HG03139 (cell line): Measurements from ENCODE around the gene ASAP3.

Experiments used
- ATAC-seq: cut with Tn5 transposase; IDR thresholded peaks from one replicate; pipeline ENCODE4 v1.9.1; 2021; ENCODE audit not compliant: unreplicated experiment

The ASAP3 gene

DNA sequence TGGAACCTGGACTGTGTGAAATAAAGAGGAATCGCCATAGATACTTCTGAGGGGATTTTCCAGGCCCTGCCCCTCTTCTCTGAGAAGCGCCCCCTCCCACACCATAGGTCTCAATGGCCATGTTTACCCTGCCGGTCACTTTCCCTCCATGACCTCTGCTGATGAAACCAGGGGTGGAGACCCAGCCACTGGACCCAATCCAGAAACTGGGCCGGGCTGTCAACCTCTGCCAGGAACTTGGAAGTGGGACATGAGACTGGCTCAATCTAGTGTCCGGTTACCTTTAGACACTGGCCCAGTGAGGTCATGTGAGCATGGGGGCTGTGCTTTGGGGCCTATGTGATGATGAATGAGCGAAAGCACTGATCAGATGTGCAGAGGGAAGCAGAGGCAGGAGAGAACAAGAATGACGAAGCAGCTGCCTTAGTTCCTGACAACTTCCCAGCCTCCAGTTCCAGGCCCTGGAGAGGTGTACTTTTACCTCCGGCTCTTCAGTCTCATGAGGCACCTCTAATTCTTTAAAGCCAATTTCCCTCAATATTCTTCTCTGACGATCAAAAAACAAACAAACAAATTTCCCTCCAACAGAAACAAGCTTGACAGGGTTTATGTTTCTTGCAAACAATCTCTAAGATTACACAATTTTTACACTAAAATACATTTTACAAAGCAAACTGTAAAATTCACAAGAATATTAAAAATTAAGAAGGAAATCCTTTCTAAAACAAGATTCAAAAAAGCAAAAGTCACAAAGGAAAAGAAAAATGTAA, 4.9 kb downstream of the ASAP3 start:
- ATAC-seq, result no peak

DNA sequence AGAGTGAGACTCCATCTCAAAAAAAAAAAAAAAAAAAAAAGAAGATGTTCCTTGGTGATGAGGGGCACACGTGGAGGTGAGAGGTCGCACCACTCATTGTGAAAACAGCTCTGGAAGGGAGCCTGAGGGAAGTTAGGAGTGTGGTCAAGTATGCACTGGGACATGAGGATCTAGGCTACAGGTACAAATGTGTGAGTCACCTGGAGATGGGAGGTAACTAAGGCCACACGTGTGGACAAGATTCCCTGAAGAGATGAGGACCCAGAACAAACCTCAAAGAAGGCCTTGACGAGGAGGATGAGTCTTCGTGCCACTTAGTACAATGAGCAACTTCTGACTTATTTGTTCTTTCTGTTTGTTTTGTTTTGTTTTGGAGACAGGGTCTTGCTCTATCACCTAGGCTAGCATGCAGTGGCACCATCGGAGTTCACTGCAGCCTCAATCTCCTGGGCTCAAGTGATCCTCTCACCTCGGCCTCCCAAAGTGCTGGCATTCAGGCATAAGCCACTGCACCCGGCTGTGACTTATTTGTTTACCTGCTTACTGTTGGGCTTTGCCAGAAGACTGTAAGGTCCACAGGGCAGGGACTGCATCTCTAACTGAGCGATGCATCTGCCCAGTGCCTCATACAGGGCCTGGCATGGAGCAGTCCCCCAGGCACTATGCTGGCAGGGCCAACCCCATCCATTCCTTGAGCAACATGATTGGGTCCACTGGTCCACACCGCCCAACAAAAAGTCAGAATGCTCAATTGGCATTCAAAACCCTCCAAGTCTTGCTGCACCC, 6.4 kb downstream of the ASAP3 start:
- no peak for ATAC-seq

DNA sequence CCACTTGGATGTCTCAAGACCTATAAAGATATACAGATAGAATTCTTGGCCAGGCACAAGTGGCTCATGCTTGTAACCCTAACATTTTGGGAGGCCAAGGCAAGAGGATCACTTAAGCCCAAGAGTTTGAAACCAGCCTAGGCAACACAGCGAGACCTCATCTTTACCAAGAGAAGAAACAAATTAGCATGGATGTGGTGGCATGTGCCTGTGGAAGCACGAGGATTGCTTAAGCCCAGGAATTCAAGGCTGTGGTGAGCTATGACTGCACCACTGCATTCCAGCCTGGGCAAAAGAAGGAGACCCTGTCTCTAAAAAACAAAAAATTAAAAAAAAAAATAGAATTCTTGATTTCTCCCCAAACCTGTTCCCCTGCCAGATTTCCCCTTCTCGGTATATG, 8.3 kb downstream of the ASAP3 start:
- ATAC-seq, result no peak

DNA sequence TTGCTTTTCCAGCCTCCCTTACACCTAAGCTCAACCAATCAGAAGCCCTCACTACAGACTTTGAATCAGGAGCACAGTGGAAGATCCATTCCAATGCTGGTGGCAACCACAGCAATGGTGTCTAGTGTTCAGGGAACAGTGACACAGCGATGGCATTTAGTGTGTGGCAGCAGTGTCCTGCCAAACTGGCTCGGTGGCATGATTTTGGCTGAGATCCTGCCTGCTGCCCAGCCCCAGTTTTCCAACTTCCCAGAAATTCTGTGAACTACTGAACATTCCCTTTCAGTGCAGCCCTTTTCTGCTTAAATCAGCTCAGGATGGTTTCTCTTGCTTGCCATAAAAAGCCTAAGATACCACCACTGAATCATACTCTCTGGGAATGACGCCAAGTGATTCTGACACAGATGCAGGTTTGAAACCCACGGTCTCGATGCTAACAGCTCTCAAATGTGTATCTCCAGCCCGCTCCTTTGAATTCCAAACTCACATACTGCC, 8.8 kb downstream of the ASAP3 start:
- ATAC-seq, result no peak

DNA sequence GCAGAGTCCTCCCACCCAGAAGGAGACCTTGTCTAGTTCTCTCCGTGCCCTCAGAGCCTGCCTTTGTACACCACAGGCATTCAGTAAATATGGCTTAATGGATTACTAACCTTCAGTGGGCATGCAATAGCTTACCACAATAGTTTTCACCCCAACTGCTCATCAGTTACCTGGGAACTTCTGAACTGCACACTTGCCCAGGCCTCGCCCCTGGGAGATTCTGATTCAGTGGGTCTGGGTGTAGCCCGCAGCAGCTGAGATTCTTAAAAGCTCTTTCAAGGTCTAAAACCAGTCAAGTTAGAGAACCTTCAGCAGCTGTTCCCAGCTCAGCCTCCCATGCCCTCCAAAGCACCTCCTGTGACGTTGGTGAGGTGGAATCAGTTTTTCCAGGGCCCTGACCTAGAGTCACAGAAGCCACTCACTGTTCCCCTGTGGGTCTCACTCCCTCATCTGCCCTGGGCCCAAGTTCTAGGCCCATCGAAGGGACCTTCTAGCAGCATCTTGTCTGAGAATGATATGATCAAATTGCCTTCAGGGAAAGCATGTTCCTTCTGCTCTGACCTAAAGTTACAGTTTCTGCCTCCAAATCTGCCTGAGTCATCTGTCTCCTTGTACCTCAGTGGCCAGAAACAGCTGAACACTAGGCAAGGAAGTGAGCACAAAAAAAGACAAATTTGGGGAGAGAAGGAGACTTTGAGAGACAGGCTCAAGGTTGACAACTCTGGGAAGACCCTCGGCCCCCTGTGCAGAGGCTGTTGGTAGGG, 10.8 kb downstream of the ASAP3 start:
- ATAC-seq, result no peak

DNA sequence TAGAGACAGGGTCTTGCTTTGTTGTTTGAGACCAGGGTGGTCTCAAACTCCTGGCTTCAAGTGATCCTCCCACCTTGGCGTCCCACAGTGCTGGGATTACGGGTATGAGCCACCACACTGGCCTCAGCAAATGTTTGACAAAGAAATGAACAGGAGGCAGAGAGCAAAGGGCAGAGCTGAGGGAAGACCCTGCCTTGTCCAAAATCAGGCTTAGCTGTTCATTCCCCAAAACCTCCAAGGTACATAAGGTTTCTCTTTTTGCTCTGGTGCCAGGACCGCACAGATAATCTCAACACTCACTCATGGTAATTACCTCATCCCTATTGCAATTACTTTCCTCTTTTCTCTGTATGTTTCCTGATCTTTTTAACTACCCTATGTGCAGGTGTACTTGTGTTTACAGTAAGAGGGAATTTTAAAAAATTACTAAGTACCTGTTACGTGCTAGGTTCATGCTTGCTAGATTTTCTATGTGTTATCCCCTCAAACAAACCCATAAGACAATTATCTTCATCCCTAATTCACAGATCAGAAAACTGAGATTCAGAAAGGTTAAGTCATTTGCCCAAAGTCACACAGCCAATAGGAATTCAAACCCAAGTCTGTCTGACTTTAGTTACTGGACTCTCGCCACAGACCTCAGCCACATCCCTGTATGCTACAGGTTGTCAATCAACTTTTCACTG, 11.5 kb downstream of the ASAP3 start:
- ATAC-seq, result no peak

DNA sequence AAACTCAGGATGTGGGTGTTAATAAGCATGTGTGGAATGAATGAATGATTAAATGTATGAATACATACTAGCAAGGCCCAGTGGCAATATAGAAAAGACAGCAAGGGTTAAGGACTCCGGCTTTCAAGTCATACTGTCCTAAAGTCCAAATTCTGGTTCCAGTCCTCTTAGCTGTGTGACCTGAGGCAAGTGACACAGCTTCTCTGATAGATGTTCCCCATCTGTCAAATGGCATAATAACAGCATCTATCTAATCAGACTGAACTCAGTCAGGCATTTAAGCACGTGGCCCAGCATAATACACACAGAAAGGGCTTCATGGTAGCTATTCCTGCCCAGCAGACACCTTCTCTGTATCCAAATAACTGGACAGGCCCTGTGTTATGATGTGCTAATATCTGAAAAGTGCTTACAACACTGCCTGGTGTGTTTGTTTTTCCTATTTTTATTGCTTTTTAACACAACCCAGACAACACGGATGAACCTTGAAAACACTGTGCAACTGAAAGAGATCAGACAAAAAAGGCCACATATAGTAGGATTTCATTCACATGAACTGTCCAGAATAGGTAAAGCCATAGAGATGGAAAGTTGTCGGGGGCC, 12.4 kb downstream of the ASAP3 start:
- no peak for ATAC-seq

DNA sequence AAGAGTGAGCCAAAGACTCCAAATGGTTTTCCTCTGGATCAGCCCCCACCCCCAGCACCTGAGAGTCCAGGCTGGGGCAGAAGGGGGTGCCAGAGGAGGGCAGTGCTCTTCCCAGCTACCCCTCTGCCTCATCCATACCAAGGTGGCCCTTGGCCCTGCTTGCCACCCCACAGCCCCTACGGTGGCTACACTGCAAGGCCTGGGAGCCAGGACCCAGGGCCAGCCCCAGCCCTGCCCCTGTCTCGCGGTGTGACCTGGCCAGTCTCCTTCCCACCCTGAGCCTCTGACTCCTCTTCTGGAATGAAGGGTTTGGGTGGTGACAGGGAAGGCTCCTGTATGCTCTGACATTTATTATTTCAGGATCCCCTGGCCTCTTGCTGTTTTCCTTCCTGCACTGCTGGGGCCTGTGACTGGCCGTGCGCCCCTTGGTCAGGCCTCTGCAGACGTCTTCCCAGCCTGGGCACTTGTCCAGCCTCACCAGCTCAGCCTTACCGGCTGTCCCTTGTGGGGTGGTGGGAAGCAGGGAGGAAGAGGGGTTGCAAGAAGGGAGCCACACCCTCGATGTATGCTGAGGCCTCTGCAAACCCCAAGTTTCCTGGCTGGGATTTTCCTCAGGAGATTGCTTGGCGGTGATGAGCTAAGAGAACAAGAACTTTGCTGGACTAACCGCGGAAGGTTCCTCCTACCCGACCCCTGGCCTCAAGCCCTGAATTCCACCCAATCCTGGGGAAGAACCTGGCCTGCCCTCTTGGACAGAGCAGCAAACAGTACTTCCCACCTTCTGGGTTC, 13.5 kb downstream of the ASAP3 start:
- no peak for ATAC-seq

DNA sequence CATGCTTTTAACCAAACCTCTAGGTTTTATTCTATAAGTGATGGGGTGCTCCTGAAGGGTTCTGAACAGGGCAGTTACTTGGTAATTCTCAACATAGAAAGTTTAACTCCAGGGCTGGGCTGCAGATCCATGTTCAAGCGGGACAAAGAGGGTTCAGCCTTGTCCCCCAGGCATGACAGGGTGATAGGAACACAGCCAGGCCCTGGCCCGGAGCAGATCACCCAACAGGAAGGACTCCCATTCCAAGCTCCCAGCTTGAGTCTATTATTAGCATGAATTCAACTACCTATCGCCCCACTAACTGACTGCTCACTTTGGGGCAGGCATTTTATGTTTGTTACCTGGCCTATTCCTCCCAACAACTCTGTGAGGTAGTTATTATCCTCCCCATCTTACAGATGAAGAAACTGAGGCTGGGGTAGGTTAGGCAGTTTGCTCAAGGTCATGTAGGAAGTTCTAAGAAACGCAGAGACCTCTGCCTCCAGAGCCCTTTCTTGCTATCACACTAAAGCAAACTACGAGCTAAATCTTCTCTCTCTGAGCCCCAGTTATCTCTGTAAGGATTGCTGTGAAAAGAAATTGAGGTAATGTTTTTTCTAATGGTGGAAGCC, 14.5 kb downstream of the ASAP3 start:
- no peak for ATAC-seq

DNA sequence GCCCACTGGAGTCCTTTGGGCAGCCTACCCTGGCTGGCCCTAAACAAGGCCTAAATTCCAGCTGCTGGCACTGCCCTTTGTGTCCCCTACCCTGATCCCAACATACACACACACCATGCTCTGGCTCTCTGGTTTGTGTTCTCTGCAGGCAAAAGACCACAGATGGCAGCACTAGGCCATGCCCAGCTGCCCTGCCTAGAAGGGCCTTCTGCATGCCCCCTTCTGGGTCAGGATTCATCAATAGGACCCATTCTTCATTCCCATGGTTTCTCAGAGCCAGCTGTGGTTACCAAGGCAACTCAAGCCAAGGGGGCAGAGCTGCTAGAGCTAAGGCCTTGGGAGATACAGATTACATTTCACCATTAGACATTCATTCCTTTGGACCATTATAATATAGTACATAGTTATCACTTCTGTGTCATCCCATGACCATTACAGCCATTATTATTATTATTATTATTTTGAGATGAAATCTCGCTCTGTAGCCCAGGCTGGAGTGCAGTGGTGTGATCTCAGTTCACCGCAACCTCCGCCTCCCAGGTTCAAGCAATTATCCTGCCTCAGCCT, 17.5 kb downstream of the ASAP3 start:
- no peak for ATAC-seq

DNA sequence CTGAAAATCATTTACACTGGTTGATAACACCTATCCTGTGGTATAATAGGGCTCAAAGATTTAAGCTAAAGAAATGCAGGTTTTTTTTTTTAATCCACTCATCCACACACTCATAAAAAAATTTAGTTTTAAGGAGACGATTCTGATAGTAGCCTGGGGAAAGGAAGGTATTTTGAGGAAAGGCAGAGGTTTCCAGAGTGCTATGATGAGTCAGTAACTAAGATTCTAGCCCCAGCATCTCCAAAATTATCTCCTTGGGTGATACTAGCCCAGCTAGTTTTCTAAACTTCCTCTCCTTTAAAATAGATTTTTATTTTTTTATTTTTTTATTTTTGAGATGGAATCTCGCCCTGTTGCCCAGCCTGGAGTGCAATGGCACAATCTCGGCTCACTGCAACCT, 20.7 kb downstream of the ASAP3 start:
- no peak for ATAC-seq

DNA sequence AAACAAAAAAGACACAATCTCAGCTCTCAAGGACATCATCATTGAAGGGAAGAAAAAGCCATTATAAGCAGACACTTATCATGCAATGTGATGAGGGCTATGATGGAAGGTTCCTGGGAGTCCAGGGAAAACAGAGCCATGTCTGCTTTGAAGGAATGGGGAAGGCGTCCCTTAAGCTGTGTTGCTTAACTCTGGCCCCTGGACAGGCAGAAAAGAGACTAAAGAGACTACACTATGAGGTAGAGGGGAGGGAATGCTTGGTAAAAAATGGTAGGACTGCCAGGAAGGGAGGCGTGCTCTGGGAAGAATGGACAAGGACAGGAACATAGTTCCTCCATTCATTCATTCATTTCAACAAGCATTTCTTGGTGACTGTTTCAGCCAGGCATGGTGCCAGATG, 21.2 kb downstream of the ASAP3 start:
- ATAC-seq, result no peak

DNA sequence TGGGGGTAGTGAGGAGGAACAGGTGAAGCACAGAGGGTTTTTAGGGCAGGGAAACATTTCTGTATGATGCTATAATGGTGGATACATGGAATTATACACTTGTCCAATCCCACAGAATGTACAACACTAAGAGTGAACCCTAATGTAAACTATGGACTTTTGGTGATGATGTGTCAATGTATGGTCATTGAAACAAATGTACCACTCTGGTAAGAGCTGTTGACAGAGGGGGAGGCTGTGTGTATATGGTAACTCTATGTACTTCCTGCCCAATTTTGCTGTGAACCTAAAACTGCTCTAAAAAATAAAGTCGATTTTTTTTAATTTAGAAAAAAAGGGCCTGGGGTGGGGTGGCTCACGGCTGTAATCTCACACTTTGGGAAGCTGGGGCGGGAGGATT, 22.9 kb downstream of the ASAP3 start:
- no peak for ATAC-seq

DNA sequence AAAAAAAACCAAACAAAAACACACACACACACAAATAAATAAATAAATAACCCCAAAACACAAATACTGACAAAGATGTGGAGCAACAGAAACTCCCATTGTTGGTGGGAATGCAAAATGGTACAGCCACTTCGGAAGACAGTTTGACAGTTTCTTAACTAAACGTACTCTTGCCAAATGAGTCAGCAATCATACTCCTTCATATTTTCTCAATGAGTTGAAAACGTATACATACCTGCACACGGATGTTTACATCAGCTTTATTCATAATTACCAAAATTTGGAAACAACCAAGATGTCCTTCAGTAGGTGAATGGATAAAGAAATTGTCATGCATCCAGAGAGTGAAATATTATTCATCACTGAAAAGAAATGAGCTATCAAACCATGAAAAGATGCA, 23.5 kb downstream of the ASAP3 start:
- no peak for ATAC-seq

DNA sequence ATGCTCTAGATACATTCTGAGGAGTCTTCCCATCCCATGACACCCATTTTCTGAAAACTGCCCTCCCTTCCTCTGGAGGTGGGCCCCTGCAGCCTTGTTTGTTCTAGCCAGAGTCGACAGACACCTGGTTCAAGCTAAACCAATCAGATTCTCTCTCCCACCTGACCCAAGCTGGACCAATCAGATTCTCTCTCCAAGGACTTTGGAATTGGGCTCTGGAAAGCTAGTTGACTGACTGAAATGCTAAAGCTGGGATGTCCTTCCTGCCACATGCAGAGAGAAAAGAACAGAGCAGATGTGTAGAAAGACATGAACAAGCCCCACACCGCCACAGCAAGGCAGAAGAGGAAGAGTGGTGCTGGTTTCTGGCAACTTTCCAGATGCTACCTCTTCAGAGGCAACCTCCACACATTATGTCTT, 24.6 kb downstream of the ASAP3 start:
- ATAC-seq, result no peak

DNA sequence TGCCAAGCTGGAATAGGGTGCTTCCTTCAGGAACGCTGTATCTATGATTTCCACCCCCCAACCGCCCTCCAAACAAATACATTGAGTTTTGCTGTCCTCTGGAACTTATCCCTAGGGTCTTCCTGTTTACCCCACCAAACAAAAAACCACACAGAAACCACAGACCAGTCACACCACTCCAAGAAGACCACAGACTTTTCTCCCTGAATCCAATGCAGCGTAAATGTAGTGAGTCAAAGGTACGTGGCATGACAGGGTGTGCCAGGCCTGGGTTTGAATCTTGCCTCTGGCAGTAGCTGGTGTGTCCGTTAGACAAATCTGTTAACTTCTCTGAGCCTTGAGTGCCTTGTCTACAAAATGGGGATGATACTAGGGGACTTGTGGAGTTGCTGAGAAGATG, 27.8 kb downstream of the ASAP3 start:
- no peak for ATAC-seq

DNA sequence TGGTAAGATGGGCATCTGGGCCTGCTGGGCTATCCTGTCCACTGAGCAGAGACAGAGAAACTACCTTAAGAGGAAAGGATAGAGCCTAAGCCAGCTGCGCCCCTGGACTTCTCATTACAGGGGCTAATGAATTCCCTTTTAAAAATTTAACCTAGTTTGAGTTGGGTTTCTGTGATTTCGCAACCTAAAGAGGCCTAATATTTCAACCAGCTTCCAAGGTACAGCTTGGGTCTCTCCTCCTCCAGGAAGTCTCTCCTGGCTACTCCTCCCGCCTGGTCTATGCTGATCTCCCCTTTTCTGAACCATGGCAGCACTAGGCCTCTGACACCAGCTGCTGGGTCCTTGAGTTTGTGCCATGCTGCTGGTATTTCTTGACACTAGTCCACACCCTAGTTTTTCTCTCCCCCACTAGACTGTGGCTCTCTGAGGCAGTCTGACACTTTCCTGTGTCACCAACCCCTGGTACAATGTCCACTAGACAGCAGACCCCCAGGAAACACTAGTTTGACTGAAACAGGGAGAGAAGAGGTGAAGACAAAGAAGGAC, 30.5 kb downstream of the ASAP3 start:
- no peak for ATAC-seq

DNA sequence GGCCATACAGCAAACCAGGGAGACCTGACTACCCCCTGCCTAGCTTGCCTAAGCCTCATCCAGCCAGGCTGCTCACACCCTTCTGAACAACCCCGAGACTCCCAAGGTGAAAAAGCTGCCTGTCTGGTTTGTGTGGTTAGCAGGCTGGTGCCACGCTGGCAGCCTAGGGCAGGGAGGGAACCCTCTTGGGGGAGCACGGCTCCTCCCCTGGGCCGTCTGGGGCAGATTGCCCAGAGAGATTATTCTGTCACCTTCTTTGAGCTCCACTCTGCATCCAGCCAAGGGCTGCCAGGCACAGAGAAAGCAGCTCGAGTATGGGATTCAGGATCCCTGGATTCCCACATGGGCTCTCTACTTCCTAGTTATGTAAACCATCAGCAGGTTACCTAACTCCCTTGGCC, 32.0 kb downstream of the ASAP3 start:
- ATAC-seq, result no peak

DNA sequence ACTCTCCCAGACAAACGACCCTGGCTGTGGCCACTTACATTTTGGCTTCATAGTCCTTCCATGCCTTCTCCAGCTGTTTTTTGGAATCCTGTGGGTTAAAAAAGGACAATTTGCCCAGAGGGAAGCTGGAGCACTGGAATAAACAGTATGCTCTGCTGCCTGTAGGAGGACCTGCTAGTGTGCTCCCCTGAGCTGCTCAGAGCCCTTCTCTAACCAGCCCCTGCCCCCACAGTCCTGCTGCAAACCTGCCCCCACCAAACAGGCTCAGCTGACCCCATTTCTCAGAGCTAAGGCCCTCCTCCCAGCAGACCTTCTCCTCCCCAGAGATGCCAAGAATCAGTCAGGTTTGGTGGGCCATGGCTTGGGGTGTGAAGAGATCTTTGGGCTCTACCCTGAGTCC, 32.5 kb downstream of the ASAP3 start:
- ATAC-seq, result no peak
